HL-60 (cell line): ENCODE data around the gene BARHL1.

Experiments used
- CTCF ChIP-seq: IDR thresholded peaks from one replicate; pipeline ENCODE4 v1.5.1; 2011; ENCODE audit warnings: low read length, control low read depth, inconsistent platforms; ENCODE audit not compliant: insufficient read depth
- GABPA ChIP-seq: IDR thresholded peaks from 2 replicates; pipeline ENCODE4 v1.6.1; 2012; ENCODE audit warnings: low read depth
- POLR2AphosphoS5 ChIP-seq: IDR thresholded peaks from 2 replicates; pipeline ENCODE4 v1.6.1; 2012; ENCODE audit warnings: low read depth
- SPI1 ChIP-seq: IDR thresholded peaks from 2 replicates; pipeline ENCODE4 v1.6.1; 2012; ENCODE audit warnings: low read depth, mild to moderate bottlenecking, borderline replicate concordance
- TF ChIP-seq, protein P1 (sequence below): IDR thresholded peaks from 2 replicates; pipeline ENCODE4 v1.6.1; 2012; ENCODE audit warnings: low read depth; ENCODE audit not compliant: insufficient replicate concordance

GRCh38 chr9:132631685-132632084 lies 49.3 kb downstream of the BARHL1 start:
- TF ChIP-seq POLR2AphosphoS5 (no peak), CTCF (no peak), SPI1 (no peak), GABPA (no peak)
- TF ChIP-seq, protein P1, sequence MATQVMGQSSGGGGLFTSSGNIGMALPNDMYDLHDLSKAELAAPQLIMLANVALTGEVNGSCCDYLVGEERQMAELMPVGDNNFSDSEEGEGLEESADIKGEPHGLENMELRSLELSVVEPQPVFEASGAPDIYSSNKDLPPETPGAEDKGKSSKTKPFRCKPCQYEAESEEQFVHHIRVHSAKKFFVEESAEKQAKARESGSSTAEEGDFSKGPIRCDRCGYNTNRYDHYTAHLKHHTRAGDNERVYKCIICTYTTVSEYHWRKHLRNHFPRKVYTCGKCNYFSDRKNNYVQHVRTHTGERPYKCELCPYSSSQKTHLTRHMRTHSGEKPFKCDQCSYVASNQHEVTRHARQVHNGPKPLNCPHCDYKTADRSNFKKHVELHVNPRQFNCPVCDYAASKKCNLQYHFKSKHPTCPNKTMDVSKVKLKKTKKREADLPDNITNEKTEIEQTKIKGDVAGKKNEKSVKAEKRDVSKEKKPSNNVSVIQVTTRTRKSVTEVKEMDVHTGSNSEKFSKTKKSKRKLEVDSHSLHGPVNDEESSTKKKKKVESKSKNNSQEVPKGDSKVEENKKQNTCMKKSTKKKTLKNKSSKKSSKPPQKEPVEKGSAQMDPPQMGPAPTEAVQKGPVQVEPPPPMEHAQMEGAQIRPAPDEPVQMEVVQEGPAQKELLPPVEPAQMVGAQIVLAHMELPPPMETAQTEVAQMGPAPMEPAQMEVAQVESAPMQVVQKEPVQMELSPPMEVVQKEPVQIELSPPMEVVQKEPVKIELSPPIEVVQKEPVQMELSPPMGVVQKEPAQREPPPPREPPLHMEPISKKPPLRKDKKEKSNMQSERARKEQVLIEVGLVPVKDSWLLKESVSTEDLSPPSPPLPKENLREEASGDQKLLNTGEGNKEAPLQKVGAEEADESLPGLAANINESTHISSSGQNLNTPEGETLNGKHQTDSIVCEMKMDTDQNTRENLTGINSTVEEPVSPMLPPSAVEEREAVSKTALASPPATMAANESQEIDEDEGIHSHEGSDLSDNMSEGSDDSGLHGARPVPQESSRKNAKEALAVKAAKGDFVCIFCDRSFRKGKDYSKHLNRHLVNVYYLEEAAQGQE: no peak
